HepG2 (cell line): Measurements from ENCODE around the gene CNTNAP1. TPM values are rescaled to one million over a fixed set of nuclear protein-coding genes. Genes with fewer than 3 reads are reported as not detected.

Source experiments
- HDAC1 ChIP-seq: sonication (generic); formaldehyde crosslinking; IDR thresholded peaks from 2 replicates; pipeline ENCODE4 v1.5.1; 2020; ENCODE audit warnings: mild to moderate bottlenecking, missing genetic modification reagents
- KAT8 ChIP-seq: IDR thresholded peaks from 2 replicates; pipeline ENCODE4 v1.6.1; 2016; ENCODE audit warnings: missing genetic modification reagents, missing compliant biosample characterization
- PATZ1 ChIP-seq: sonication (generic); formaldehyde crosslinking; IDR thresholded peaks from 2 replicates; pipeline ENCODE4 v1.4.0; 2020; ENCODE audit warnings: missing genetic modification reagents
- POLR2AphosphoS5 ChIP-seq: IDR thresholded peaks from 2 replicates; pipeline ENCODE4 v1.6.1; 2012; ENCODE audit warnings: low read depth, low read length
- ZNF333 ChIP-seq: sonication (generic); formaldehyde crosslinking; IDR thresholded peaks from 2 replicates; pipeline ENCODE4 v1.4.0; 2020; ENCODE audit warnings: mild to moderate bottlenecking, missing genetic modification reagents, borderline replicate concordance
- ZNF572 ChIP-seq: sonication (generic); formaldehyde crosslinking; IDR thresholded peaks from 2 replicates; pipeline ENCODE4 v1.5.1; 2020; ENCODE audit warnings: mild to moderate bottlenecking, missing genetic modification reagents
- polyA plus RNA-seq, 8 experiments: library from polyadenylated mRNA; depleted of rRNA in 3 of 8; stranded (reverse) in 7 of 8; unstranded in 1 of 8; fragments of >200 nt; fragmentation: Illumina TruSeq in 4 of 8; extraction: Trizol in 4 of 8; gene quantifications; 2 replicates each; pipeline versions ENCODE4 v1.2.1 to v1.2.3, GENCODE V29; 2011 to 2016; ENCODE audit warnings: low read depth in 4 of 8, missing spikeins in 1 of 8, mixed read lengths in 1 of 8; ENCODE audit not compliant: insufficient read depth in 1 of 8
- total RNA-seq, 5 experiments: library from RNA; depleted of rRNA; stranded (reverse); fragments of >200 nt; fragmentation: Illumina TruSeq; extraction: Trizol; gene quantifications; 2 replicates each; pipeline ENCODE4 v1.2.3, GENCODE V29; 2016; ENCODE audit warnings: low read depth in 1 of 5
- TF ChIP-seq, protein P1 (sequence below): sonication (generic); formaldehyde crosslinking; IDR thresholded peaks from 2 replicates; pipeline ENCODE4 v1.8.0; 2022; ENCODE audit warnings: missing genetic modification reagents, mild to moderate bottlenecking, borderline replicate concordance
- TF ChIP-seq, protein P2 (sequence below): sonication (generic); formaldehyde crosslinking; IDR thresholded peaks from 2 replicates; pipeline ENCODE4 v1.5.1; 2020; ENCODE audit warnings: missing genetic modification reagents, mild to moderate bottlenecking, borderline replicate concordance
- TF ChIP-seq, protein P3 (sequence below): IDR thresholded peaks from 2 replicates; pipeline ENCODE4 v1.6.1; 2018; ENCODE audit warnings: missing genetic modification reagents
- TF ChIP-seq, protein P4 (sequence below): sonication (generic); formaldehyde crosslinking; IDR thresholded peaks from 2 replicates; pipeline ENCODE4 v1.4.0; 2020; ENCODE audit warnings: mild to moderate bottlenecking, missing genetic modification reagents

The CNTNAP1 gene
- total and polyA plus RNA-seq, 2 of the 13 experiments (the other 11 are each of a cell fraction or from before 2014, with no cell fraction given): 4.5 to 7.7 TPM

- TF ChIP-seq, protein P1, sequence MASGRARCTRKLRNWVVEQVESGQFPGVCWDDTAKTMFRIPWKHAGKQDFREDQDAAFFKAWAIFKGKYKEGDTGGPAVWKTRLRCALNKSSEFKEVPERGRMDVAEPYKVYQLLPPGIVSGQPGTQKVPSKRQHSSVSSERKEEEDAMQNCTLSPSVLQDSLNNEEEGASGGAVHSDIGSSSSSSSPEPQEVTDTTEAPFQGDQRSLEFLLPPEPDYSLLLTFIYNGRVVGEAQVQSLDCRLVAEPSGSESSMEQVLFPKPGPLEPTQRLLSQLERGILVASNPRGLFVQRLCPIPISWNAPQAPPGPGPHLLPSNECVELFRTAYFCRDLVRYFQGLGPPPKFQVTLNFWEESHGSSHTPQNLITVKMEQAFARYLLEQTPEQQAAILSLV (CRISPR knock-in tag): peak; percentile 49; the same call in 1 of the 2 replicates
- TF ChIP-seq PATZ1 (CRISPR knock-in tag) (peak; percentile 4; the same call in 1 of the 2 replicates), ZNF572 (CRISPR knock-in tag) (0 out of 2 replicates have a peak, but pooled peaks have one; percentile 8), POLR2AphosphoS5 (peak; percentile 74), HDAC1 (peak; percentile 63; the same call in 1 of the 2 replicates), ZNF333 (CRISPR knock-in tag) (peak; percentile 76; the same call in 1 of the 2 replicates), KAT8 (CRISPR knock-in tag) (no peak)
- TF ChIP-seq, protein P2, sequence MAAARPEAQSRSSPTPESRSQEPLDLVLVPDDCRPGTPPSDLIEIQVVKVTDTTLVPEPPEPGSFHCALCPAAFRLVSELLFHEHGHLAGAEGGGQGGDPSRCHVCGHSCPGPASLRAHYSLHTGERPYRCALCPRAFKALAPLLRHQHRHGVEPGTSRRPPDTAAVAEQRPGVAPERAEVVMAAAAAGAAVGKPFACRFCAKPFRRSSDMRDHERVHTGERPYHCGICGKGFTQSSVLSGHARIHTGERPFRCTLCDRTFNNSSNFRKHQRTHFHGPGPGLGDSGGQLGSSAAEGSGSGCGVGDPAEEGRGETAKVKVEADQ (CRISPR knock-in tag): 0 out of 2 replicates have a peak, but pooled peaks have one; percentile 13
- TF ChIP-seq, protein P3, sequence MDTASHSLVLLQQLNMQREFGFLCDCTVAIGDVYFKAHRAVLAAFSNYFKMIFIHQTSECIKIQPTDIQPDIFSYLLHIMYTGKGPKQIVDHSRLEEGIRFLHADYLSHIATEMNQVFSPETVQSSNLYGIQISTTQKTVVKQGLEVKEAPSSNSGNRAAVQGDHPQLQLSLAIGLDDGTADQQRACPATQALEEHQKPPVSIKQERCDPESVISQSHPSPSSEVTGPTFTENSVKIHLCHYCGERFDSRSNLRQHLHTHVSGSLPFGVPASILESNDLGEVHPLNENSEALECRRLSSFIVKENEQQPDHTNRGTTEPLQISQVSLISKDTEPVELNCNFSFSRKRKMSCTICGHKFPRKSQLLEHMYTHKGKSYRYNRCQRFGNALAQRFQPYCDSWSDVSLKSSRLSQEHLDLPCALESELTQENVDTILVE (CRISPR knock-in tag): peak; percentile 19
- TF ChIP-seq, protein P4, sequence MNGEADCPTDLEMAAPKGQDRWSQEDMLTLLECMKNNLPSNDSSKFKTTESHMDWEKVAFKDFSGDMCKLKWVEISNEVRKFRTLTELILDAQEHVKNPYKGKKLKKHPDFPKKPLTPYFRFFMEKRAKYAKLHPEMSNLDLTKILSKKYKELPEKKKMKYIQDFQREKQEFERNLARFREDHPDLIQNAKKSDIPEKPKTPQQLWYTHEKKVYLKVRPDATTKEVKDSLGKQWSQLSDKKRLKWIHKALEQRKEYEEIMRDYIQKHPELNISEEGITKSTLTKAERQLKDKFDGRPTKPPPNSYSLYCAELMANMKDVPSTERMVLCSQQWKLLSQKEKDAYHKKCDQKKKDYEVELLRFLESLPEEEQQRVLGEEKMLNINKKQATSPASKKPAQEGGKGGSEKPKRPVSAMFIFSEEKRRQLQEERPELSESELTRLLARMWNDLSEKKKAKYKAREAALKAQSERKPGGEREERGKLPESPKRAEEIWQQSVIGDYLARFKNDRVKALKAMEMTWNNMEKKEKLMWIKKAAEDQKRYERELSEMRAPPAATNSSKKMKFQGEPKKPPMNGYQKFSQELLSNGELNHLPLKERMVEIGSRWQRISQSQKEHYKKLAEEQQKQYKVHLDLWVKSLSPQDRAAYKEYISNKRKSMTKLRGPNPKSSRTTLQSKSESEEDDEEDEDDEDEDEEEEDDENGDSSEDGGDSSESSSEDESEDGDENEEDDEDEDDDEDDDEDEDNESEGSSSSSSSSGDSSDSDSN (CRISPR knock-in tag): peak; percentile 91
Observed at GRCh38 chr17:42682722-42683403, 532 bp downstream of the CNTNAP1 start (continued).
